SH-SY5Y (cell line): ENCODE measurements around the gene PBX3.
A peak's percentile ranks its signal among the peaks of the same experiment; 100 is the strongest.

ENCODE experiments used
- GATA2 ChIP-seq: IDR thresholded peaks from 2 replicates; pipeline ENCODE4 v1.6.1; 2011; ENCODE audit warnings: mild to moderate bottlenecking, low read depth, low read length
- GATA3 ChIP-seq: IDR thresholded peaks from 2 replicates; pipeline ENCODE4 v1.6.1; 2011; ENCODE audit warnings: low read depth, mild to moderate bottlenecking, low read length, moderate library complexity

The PBX3 gene

DNA sequence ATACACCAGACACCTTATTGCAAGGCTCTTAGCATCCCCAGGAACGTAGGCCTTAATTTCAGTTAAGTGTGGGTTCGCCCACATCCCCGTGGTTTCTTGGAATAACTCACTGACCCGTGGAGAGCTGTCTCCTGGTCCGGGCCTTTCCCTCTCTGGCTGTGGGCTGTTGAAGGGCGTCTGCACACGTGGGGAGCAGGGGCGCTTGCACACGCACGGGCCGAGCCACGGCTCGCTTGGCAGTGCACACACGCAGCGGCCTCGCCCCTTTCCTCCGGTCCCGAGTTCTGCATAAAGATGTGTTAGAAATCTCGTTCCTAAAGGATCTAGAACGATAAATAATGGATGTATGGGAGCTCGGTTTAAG, 141.9 kb downstream of the PBX3 start:
- TF ChIP-seq GATA2 (no peak), GATA3 (no peak)

- no peak for TF ChIP-seq GATA3
- TF ChIP-seq GATA2 = no peak
Measured at GRCh38 chr9:125889476-125890419, 142.6 kb downstream of the PBX3 start.

- peak; percentile 26; the same call in 1 of the 2 replicates for TF ChIP-seq GATA3
- TF ChIP-seq GATA2 = no peak
Measured at GRCh38 chr9:125890826-125891225, 143.7 kb downstream of the PBX3 start.

GRCh38 chr9:125893277-125893676, 146.1 kb downstream of the PBX3 start:
- TF ChIP-seq GATA2 = peak; percentile 88
- peak; percentile 83 for TF ChIP-seq GATA3

DNA sequence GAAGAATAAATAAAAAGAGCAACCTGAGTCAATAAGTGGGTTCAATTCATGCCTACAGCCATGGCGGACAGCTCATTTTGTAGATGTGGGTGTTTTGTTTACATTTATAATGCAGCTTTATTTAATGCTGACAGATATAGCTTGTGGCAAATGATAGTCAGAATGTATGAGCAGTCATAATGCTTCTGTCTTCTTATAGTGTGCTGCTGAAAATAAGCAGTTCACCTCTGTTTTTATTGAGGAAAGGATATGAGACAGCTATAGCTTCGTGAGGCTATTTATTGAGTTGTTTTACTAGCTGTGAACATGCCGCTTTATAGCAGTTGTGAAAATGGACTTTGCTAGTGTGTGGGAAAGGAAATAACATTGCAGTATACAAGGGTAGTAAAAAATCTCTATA, 147.4 kb downstream of the PBX3 start:
- no peak for TF ChIP-seq GATA2
- TF ChIP-seq GATA3 = no peak

- no peak for TF ChIP-seq GATA3
- no peak for TF ChIP-seq GATA2
Measured at GRCh38 chr9:125896404-125896803, 149.2 kb downstream of the PBX3 start.

DNA sequence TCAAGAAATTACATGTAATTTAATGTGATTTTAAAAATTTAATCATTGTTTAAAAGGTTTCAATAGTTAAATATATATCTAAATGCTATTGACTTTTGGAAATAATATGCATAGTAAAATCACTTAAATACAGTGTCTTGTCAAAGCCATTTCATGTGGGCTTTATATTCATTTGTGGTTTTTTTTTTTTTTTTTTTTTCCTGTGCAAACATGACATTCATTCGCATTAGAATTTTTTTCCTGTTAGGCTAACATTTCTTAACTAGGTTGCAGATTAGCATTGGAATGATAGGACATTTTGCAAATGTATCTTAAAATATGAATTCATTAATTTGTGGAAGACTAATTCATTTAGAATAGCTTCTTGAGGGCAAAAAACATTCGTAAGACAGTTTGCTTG, 149.8 kb downstream of the PBX3 start:
- no peak for TF ChIP-seq GATA3

DNA sequence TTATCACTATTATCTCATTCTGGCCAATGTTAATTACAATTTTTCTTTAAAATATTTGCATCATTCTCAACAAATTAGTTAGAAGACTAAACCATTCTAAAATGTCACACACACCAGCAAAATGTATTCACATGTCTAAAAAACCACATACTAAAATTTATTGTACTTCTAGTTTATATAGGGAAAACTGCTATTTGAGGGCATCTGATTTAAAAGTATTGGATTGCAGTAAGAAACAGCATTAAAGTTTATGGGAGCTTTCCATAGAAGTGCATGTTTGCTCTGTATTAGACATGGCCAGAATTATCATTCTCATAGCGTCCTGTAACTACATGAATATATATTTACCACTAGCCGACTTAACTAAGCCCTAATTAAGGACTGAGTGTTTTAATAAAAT, 150.3 kb downstream of the PBX3 start:
- no peak for TF ChIP-seq GATA3
- no peak for TF ChIP-seq GATA2

- TF ChIP-seq GATA2 = no peak
- TF ChIP-seq GATA3 = no peak
Measured at GRCh38 chr9:125902214-125902613, 155.0 kb downstream of the PBX3 start.

- TF ChIP-seq GATA3 (no peak), GATA2 (no peak)
Measured at GRCh38 chr9:125902831-125903512, 155.8 kb downstream of the PBX3 start.

DNA sequence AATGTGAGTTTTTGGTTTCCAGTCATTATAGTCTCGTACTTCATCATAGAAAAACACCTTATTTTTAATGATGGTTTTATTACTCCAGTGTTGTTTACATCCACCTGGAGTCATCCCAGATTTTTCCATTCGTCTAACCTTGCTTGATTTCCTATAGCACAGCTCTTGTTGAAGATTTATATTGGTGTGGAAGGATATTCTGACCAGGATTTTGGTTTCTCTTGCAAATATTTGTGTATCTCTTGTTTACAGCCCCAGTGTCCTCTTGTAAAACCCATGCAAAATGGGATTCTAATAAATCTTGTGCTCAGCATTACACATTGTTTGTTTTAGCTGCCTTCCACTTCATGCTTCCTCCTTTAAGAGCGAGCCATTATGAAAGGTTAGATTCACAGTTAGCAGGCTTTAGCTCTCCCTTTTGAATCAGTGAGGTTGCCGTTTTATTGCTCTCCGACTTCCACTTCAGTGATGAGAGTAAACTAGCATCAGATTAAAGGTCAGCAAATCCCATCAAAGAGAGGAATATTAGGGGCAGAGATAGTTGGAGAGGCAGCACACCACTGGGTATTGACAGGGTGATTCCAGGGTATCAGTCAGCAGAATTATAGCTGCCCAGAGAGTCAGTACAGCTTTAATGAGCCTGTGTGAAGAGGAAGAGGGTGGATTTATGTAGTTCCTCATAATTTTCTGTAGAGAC, 157.1 kb downstream of the PBX3 start:
- TF ChIP-seq GATA3 (no peak), GATA2 (no peak)

DNA sequence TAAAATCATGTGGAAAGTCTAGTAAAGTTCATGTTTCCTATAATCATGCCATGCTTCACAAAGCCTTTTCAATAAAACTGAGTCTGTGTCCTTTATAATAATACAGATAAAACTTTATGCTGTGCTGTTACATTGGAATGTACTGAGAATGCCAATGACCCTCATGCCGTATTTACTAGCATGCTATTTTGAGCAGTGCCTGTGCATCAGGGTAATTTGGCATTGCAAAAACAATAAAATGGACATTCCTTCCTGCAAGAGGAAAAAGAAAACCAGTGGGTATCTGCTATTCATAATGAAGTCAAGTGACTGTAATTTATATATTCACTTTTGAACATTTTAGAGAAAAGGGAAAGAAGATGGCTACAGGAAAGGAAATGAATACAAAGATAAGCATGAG, 159.0 kb downstream of the PBX3 start:
- no peak for TF ChIP-seq GATA3
- TF ChIP-seq GATA2 = no peak

DNA sequence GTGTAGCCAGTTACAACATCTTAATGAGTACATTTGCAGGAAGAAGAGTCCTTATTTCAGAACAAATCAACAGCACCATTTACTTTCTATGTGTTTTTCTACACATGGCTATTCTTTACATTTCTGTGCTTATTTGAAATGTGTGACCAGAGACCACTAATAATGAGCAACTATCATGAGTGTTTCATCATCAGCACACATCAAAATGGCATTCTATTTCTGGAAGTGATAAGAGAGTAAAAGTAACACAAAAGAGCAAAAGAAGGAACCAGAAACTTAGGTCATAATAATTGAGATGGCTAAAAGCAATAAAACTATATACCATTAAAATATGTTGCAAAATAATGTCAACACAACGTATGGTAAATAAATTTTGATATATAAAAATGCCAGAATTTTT, 159.7 kb downstream of the PBX3 start:
- TF ChIP-seq GATA2 = no peak
- TF ChIP-seq GATA3 = no peak

DNA sequence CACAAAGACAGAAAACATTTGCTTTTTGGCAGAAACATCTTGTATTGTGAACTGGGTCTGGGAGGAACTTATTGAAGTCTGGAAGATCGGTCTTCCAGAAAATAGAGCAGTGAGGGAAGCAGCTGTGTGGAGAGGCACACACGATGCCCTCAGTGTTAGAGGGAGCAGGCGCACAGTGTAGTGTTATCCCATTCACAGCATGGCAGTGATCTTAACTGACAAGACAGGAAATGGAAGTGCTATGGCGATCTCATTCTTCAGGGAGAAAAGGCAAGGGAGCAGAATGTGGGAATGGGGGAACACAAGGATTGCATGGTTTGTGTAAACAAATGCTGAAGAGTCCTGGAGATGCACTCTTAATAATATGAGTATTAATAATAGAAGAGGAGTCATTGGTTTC, 161.0 kb downstream of the PBX3 start:
- no peak for TF ChIP-seq GATA3

- TF ChIP-seq GATA2 (no peak), GATA3 (no peak)
Measured at GRCh38 chr9:125908966-125909365, 161.8 kb downstream of the PBX3 start.
